GM10248 (cell line): ENCODE measurements around the gene KIF19.
"Not testable (repeated sequence)": the region's sequence is repeated elsewhere in the genome, so short reads cannot be mapped to it uniquely, and the experiment has no call there.

Experiments used
- CTCF ChIA-PET: fragments of 300-600 bp; sonication (Branson Sonifier 250); formaldehyde crosslinking; extraction: SDS; loops from one replicate; lab custom pipeline; 2021; ENCODE audit warnings: antibody characterized with exemption; lab: Yijun Ruan, JAX
- POLR2A ChIA-PET: fragments of 350-650 bp; sonication (Branson Sonifier 250); formaldehyde crosslinking; extraction: SDS; loops from one replicate; lab custom pipeline; 2020; ENCODE audit warnings: antibody characterized with exemption; lab: Yijun Ruan, JAX
- DNase-seq: peaks from one replicate; pipeline ENCODE4 v3.0.0; 2012; ENCODE audit errors: extremely low spot score
- TF ChIP-seq, protein P1 (sequence below): IDR thresholded peaks from 2 replicates; pipeline ENCODE4 v1.5.1; 2012; ENCODE audit warnings: mild to moderate bottlenecking, low read depth; ENCODE audit errors: extremely low read depth, missing control alignments, control extremely low read depth

KIF19 gene, protein sequence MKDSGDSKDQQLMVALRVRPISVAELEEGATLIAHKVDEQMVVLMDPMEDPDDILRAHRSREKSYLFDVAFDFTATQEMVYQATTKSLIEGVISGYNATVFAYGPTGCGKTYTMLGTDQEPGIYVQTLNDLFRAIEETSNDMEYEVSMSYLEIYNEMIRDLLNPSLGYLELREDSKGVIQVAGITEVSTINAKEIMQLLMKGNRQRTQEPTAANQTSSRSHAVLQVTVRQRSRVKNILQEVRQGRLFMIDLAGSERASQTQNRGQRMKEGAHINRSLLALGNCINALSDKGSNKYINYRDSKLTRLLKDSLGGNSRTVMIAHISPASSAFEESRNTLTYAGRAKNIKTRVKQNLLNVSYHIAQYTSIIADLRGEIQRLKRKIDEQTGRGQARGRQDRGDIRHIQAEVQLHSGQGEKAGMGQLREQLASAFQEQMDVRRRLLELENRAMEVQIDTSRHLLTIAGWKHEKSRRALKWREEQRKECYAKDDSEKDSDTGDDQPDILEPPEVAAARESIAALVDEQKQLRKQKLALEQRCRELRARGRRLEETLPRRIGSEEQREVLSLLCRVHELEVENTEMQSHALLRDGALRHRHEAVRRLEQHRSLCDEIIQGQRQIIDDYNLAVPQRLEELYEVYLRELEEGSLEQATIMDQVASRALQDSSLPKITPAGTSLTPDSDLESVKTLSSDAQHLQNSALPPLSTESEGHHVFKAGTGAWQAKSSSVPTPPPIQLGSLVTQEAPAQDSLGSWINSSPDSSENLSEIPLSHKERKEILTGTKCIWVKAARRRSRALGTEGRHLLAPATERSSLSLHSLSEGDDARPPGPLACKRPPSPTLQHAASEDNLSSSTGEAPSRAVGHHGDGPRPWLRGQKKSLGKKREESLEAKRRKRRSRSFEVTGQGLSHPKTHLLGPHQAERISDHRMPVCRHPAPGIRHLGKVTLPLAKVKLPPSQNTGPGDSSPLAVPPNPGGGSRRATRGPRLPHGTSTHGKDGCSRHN

DNA sequence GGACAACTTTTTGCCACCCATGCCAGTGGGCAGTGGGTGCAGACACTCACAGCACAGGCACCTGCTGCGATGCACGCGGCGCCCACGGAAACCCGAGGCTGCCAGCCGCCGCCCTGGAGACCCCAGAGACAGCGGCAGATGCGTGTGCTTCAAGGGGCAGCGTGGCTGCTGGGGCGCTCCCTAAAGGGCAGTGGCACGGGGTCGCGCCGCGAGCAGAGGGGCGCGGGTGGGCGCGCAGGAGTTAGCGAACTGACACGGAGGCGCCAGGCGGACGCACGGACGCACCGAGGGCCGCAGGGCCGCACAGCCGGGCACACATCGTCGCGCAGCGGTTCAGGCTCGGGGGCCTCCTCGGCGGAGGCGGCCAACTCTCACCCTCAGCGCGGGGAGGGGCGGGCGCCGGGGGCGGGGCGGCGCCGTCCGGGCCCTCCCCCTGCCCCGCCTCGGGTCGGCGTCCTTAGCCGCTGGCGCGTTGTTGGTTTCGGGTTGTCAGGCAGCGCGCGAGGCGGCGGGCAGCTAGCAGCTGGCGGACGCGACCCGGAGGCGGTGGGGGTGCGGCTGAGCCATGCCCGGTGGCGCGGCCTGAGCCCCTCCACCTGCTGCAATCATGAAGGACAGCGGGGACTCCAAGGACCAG lies at the start of gene KIF19:
TSS of gene KIF19 (plus strand) at position 484 of the 637 bp plus-strand sequence. CDS start at position 608, 124 bp downstream.
- ChIA-PET CTCF (no interaction called here), POLR2A (no interaction called here)
- TF ChIP-seq, protein P1, sequence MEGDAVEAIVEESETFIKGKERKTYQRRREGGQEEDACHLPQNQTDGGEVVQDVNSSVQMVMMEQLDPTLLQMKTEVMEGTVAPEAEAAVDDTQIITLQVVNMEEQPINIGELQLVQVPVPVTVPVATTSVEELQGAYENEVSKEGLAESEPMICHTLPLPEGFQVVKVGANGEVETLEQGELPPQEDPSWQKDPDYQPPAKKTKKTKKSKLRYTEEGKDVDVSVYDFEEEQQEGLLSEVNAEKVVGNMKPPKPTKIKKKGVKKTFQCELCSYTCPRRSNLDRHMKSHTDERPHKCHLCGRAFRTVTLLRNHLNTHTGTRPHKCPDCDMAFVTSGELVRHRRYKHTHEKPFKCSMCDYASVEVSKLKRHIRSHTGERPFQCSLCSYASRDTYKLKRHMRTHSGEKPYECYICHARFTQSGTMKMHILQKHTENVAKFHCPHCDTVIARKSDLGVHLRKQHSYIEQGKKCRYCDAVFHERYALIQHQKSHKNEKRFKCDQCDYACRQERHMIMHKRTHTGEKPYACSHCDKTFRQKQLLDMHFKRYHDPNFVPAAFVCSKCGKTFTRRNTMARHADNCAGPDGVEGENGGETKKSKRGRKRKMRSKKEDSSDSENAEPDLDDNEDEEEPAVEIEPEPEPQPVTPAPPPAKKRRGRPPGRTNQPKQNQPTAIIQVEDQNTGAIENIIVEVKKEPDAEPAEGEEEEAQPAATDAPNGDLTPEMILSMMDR, result no peak
- DNase-seq, result peak; percentile 88

DNA sequence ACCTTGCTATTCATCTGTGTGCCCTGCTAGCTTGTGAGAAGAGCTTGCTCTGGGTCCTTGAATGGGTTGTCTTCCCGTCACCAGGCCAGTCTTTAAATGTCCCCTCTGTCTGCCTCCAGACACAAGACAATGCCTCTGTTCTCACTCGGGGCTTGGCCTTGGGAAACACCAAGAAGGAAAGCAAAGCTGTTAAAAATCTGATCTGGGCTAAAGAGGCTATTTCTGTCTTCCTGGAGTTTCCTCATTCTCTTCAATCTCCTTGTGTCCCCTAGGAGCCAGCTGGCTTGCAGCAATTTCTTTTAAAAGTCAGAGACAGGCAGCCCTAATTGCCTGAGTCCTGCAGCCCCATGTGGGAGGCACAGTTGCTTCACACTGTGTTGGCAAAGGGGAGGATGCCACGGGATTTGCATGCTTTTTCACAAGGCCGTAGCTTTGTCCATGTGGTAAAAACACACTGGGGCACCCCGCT lies 49.5 kb upstream of the KIF19 start:
- ChIA-PET POLR2A (no interaction called here), CTCF (interaction anchor here (1.9 kb wide), 1 partner anchor 8 kb away, joined by 6 read pairs; no protein-coding TSS in a partner anchor)
- DNase-seq, result no peak
- TF ChIP-seq, protein P1, result no peak

DNA sequence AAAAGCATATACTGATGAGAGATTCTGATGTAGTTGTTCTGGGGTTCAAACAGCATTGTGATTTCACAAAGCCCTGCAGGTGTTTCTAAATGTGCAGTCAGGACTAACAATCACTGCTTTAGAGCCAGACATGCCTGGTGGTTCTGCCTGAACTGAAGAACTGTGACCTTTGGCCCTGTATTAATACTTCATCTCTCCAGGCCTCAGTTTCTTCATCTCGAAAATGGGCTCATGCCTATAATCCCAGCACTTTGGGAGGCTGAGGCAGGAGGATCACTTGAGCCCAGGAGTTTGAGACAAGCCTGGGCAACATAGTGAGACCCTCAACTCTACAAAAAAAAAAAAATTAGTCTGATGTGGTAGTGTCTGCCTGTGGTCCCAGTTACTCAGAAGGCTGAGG lies 48.1 kb upstream of the KIF19 start:
- no peak for DNase-seq
- CTCF ChIA-PET, result no interaction called here

DNA sequence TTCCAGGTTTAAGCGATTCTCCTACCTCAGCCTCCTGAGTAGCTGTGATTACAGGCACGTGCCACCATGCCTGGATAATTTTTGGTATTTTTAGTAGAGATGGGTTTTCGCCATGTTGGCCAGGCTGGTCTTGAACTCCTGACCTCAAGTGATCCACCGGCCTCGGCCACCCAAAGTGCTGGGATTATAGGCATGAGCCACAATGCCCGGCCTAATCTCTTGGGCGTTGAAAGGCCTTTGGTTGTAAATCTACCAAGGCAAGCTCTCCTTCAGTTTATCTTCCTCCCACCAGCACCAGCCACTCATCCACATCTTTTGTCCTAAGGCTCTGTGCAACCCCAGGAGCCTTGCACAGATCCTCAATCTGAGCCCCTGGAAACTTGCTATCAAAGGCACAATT lies 46.4 kb upstream of the KIF19 start:
- CTCF ChIA-PET, result interaction anchor here (0.9 kb wide), 1 partner anchor 88 kb away, joined by 3 read pairs; the partner anchor contains the start of gene GPR142
- POLR2A ChIA-PET, DNase-seq: not testable (repeated sequence)

More for the DNA sequence above, 48.1 kb upstream of the KIF19 start:
- TF ChIP-seq, protein P1, result no peak
- POLR2A ChIA-PET, result no interaction called here

DNA sequence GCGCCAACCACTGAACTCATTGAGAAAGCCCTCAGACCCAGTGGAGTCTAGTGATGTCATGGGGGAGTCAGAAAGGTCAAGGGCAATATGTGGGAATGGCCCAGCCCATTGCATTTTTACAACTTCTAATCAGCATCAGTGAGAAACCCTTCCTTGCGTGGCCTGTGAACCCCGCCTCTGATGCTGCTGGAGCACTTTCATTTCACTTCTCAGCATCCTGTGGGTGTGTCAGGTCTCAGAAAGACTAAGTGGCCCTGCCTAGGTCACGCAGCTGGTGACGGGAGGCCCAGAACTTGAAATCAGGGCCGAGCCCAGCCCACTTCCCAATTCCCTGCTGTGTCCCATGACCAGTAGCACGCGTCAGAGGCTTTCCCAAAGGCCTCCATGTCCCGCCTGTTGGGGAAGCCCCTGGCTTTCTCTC lies 45.9 kb upstream of the KIF19 start:
- TF ChIP-seq, protein P1, result no peak
- peak; percentile 78 for DNase-seq
- CTCF ChIA-PET, result interaction anchor here (0.9 kb wide), 1 partner anchor 88 kb away, joined by 3 read pairs; the partner anchor contains the start of gene GPR142
- POLR2A ChIA-PET, result interaction anchor here (0.7 kb wide), 1 partner anchor 19 kb away, joined by 6 read pairs; no protein-coding TSS in a partner anchor

DNA sequence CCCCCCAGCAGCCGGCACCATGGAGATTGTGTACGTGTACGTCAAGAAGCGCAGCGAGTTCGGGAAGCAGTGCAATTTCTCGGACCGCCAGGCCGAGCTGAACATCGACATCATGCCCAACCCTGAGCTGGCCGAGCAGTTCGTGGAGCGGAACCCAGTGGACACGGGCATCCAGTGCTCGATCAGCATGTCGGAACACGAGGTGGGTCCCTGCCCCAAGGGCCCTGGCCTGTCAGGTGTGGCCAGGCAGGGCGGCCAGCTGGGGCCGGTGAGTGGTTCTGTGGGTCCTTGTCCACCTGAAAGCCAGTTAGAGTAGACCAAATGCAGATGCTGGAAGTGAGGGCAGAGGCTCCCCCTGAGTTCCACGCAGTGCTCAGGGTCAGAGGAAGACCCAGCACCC lies 44.2 kb upstream of the KIF19 start:
- ChIA-PET POLR2A (no interaction called here), CTCF (interaction anchor here (0.8 to 1.5 kb wide), 3 partner anchors 14 to 86 kb away, joined by 4 to 6 read pairs (median 5); no protein-coding TSS in a partner anchor)

DNA sequence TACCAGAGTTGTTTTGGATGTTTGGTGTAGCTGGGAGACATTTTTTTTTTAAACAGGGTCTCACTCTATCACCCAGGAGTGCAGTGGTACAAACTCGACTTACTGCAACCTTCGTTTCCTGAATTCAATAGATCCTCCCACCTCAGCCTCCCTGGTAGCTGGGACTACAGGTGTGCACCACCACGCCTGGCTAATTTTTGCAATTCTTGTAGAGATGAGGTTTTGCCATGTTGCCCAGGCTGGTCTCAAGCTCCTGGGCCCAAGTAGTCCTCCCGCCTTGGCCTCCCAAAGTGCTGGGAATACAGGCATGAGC lies 43.8 kb upstream of the KIF19 start:
- CTCF ChIA-PET, result interaction anchor here (0.8 to 1.5 kb wide), 3 partner anchors 14 to 86 kb away, joined by 4 to 6 read pairs (median 5); no protein-coding TSS in a partner anchor
- POLR2A ChIA-PET, DNase-seq: not testable (repeated sequence)

More for the DNA sequence above, 44.2 kb upstream of the KIF19 start:
- TF ChIP-seq, protein P1, result no peak
- no peak for DNase-seq
